Astrocyte (in vitro differentiated cells and primary cell): ENCODE results near the gene VPS37C. TPM values are rescaled to one million over a fixed set of nuclear protein-coding genes. Genes with fewer than 3 reads are reported as not detected.

Experiments
- DNase-seq: peaks from one replicate; pipeline ENCODE4 v3.0.0-alpha.2; 2010; ENCODE audit warnings: low read depth
- FAIRE-seq: peaks from 2 replicates; lab custom pipeline; 2011; peaks lifted over from hg19 to GRCh38; lab: Jason Lieb, UNC
- H2AFZ ChIP-seq: 2 replicates; pipeline ENCODE4 v1.6.0; 2012; ENCODE audit warnings: low read depth, low read length, inconsistent platforms
- H3K27ac ChIP-seq: 2 replicates; pipeline ENCODE4 v1.5.1; 2011; ENCODE audit warnings: low read depth, low read length, inconsistent platforms
- H3K27me3 ChIP-seq: 2 replicates; pipeline ENCODE4 v1.6.0; 2011; ENCODE audit warnings: low read length, inconsistent platforms; ENCODE audit not compliant: insufficient read depth
- H3K36me3 ChIP-seq: 2 replicates; pipeline ENCODE4 v1.5.1; 2011; ENCODE audit warnings: low read length, inconsistent platforms; ENCODE audit not compliant: insufficient read depth
- H3K4me1 ChIP-seq: 2 replicates; pipeline ENCODE4 v1.5.1; 2011; ENCODE audit warnings: low read length, inconsistent platforms; ENCODE audit not compliant: insufficient read depth
- H3K4me2 ChIP-seq: 2 replicates; pipeline ENCODE4 v1.6.0; 2012; ENCODE audit warnings: low read length, inconsistent platforms
- H3K4me3 ChIP-seq: 2 replicates; pipeline ENCODE4 v1.5.1; 2011; ENCODE audit warnings: low read depth, mild to moderate bottlenecking, low read length, inconsistent platforms; ENCODE audit not compliant: insufficient read depth
- H3K79me2 ChIP-seq: 2 replicates; pipeline ENCODE4 v1.6.0; 2012; ENCODE audit warnings: mild to moderate bottlenecking, low read length, inconsistent platforms; ENCODE audit not compliant: insufficient read depth
- H3K9ac ChIP-seq: 2 replicates; pipeline ENCODE4 v1.6.0; 2012; ENCODE audit warnings: mild to moderate bottlenecking, low read length, inconsistent platforms
- H3K9me3 ChIP-seq: 2 replicates; pipeline ENCODE4 v1.5.1; 2012; ENCODE audit warnings: low read depth, mild to moderate bottlenecking, low read length, inconsistent platforms; ENCODE audit not compliant: insufficient read depth
- H4K20me1 ChIP-seq: 2 replicates; pipeline ENCODE4 v1.6.0; 2012; ENCODE audit warnings: low read length, inconsistent platforms; ENCODE audit not compliant: insufficient read depth
- H3K27ac Mint-ChIP-seq: one replicate; pipeline ENCODE4 v1.8.0; 2021; ENCODE audit warnings: mild to moderate bottlenecking, mixed read lengths; ENCODE audit not compliant: unreplicated experiment
- H3K27me3 Mint-ChIP-seq: one replicate; pipeline ENCODE4 v1.8.0; 2021; ENCODE audit warnings: low read depth, mixed read lengths; ENCODE audit not compliant: unreplicated experiment
- H3K36me3 Mint-ChIP-seq: one replicate; pipeline ENCODE4 v1.8.0; 2021; ENCODE audit warnings: low read depth, mixed read lengths; ENCODE audit not compliant: unreplicated experiment
- H3K4me1 Mint-ChIP-seq: one replicate; pipeline ENCODE4 v1.8.0; 2021; ENCODE audit warnings: low read depth, mixed read lengths; ENCODE audit not compliant: unreplicated experiment
- H3K4me3 Mint-ChIP-seq: one replicate; pipeline ENCODE4 v1.8.0; 2021; ENCODE audit warnings: mild to moderate bottlenecking, moderate library complexity, mixed read lengths; ENCODE audit not compliant: unreplicated experiment
- H3K9me3 Mint-ChIP-seq: one replicate; pipeline ENCODE4 v1.8.0; 2021; ENCODE audit warnings: mild to moderate bottlenecking, mixed read lengths; ENCODE audit not compliant: unreplicated experiment
- CTCF ChIP-seq: IDR thresholded peaks from 2 replicates; pipeline ENCODE4 v1.5.1; 2011; ENCODE audit warnings: low read depth, mild to moderate bottlenecking, inconsistent platforms, low read length, moderate library complexity; ENCODE audit not compliant: insufficient read depth
- EZH2 ChIP-seq: IDR thresholded peaks from 2 replicates; pipeline ENCODE4 v1.6.1; 2012; ENCODE audit warnings: mild to moderate bottlenecking, low read length, inconsistent platforms; ENCODE audit not compliant: insufficient read depth
- total RNA-seq: library from RNA; stranded (reverse); gene quantifications from 2 replicates; pipeline ENCODE4 v1.2.1, GENCODE V29; 2021

The VPS37C gene
- total RNA-seq, 1 donor from 2014 or later: 18.1 TPM

DNA sequence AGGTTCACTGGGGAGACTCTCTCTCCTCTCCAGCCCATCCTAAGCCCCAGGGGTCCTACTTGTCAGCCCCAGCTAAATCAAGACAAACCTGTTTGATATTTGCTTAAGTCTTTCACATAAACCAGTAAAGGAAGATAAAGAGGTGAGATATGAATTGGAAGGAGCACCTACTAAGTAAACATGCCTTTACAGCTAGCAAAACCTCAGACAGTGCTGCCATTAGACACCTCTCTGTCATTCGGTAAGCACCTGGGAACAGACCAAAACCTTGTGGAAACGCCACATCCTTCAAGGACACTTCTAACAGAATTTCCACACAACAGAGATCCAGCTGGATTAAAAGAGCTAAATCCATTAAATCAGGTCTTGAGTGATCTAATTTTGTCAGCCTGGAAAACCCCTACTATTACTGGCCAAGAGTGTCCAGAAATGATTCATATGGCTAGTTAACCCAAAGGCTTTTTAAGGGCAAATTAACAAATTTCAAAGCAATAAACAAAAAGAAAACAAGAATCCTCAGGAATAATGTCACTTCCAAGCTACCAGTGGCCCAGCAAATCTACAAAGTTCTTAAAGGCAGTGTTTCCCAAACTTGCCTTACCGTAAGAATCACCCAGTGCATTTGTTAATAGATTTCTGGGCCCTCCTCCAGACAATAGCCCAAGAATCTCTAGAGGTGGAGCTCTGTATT, 2.4 kb downstream of the VPS37C start:
- H3K4me1 Mint-ChIP-seq: peaks cover 23% of the 10 kb centered on the region
- peak; percentile 74 for DNase-seq

DNA sequence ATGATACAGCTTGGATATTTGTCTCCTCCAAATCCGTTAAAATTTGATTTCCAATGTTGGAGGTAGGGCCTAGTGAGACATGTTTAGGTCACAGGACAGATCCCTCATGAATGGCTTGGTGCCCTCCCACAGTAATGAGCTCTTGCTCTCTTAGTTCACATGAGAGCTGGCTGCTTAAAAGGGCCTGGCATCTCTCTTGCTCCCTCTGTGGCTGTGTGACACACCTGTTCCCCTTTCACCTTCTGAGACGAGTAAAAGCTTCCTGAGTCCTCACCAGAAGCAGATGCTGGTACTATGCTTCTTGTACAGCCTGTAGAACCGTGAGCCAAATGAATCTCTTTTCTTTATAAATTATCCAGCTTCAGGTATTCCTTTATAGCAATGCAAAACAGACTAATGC, 3.5 kb downstream of the VPS37C start:
- Histone ChIP-seq H3K9ac (no peak overlapping the region), H3K27me3 (no peaks in the 10 kb centered on the region), H2AFZ (no peak overlapping the region), H3K36me3 (no peaks in the 10 kb centered on the region), H3K79me2 (peaks cover 57% of the 10 kb centered on the region), H3K9me3 (no peaks in the 10 kb centered on the region), H3K4me1 (peaks cover 42% of the 10 kb centered on the region), H3K4me2 (no peak overlapping the region), H3K27ac (no peak overlapping the region), H3K4me3 (no peak overlapping the region), H4K20me1 (peaks cover 9% of the 10 kb centered on the region)
- no peaks in the 10 kb centered on the region for H3K27me3 Mint-ChIP-seq
- no peak for FAIRE-seq
- no peak for DNase-seq
- peaks cover 2% of the 10 kb centered on the region for H3K36me3 Mint-ChIP-seq
- TF ChIP-seq CTCF (no peak), EZH2 (no peak)
- no peak overlapping the region for H3K27ac Mint-ChIP-seq
- H3K9me3 Mint-ChIP-seq: peaks cover 4% of the 10 kb centered on the region
- peaks cover 33% of the 10 kb centered on the region for H3K4me1 Mint-ChIP-seq
- H3K4me3 Mint-ChIP-seq: no peak overlapping the region

More for the DNA sequence above, 2.4 kb downstream of the VPS37C start:
- Mint-ChIP-seq H3K27ac (peak overlapping the region; percentile 4), H3K4me3 (peak overlapping the region; percentile 42), H3K9me3 (peaks cover 4% of the 10 kb centered on the region), H3K36me3 (peaks cover 2% of the 10 kb centered on the region), H3K27me3 (no peaks in the 10 kb centered on the region)
- Histone ChIP-seq H3K9ac (peak overlapping the region; percentile 46), H3K79me2 (peaks cover 54% of the 10 kb centered on the region), H3K4me1 (peaks cover 31% of the 10 kb centered on the region), H3K4me3 (no peak overlapping the region), H3K36me3 (no peaks in the 10 kb centered on the region), H2AFZ (no peak overlapping the region), H4K20me1 (peaks cover under 1% of the 10 kb centered on the region), H3K4me2 (peak overlapping the region; percentile 71), H3K9me3 (no peaks in the 10 kb centered on the region), H3K27me3 (peaks cover 1% of the 10 kb centered on the region), H3K27ac (peak overlapping the region; percentile 75)
- FAIRE-seq: no peak
- TF ChIP-seq EZH2: no peak
- no peak for TF ChIP-seq CTCF

DNA sequence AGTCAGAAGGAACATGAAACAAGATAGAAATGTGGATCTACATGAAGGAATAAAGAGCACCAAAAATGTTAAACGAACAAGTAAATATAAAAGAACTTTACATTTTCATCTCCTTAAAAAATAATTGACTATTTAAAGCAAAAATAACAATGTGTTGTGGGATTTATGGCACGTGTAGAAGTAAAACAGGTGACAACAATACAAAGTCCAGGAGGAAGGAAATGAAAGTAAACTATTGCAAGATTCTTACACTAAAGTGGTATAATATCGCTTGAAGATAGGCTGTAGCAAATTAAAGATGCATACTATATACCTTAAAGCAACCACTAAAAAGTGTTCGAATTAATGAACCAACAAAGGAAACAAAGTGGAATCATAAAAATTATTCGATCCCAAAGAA, 5.5 kb downstream of the VPS37C start:
- FAIRE-seq (no peak), DNase-seq (no peak)
- H3K27me3 Mint-ChIP-seq: no peaks in the 10 kb centered on the region
- TF ChIP-seq CTCF (no peak), EZH2 (no peak)
- H3K4me1 ChIP-seq: peaks cover 36% of the 10 kb centered on the region
- H4K20me1 ChIP-seq: peaks cover 29% of the 10 kb centered on the region
- H3K9me3 Mint-ChIP-seq: peaks cover 4% of the 10 kb centered on the region
- peaks cover 4% of the 10 kb centered on the region for H3K36me3 Mint-ChIP-seq
- H3K36me3 ChIP-seq: no peaks in the 10 kb centered on the region
- H3K27me3 ChIP-seq: no peaks in the 10 kb centered on the region
- no peak overlapping the region for H3K27ac ChIP-seq
- no peak overlapping the region for H2AFZ ChIP-seq
- no peak overlapping the region for H3K4me2 ChIP-seq
- no peak overlapping the region for H3K4me3 Mint-ChIP-seq
- H3K9ac ChIP-seq: no peak overlapping the region
- peaks cover 50% of the 10 kb centered on the region for H3K4me1 Mint-ChIP-seq
- H3K9me3 ChIP-seq: no peaks in the 10 kb centered on the region
- H3K79me2 ChIP-seq: peaks cover 74% of the 10 kb centered on the region
- no peak overlapping the region for H3K4me3 ChIP-seq
- no peak overlapping the region for H3K27ac Mint-ChIP-seq
